Fibroblast of upper back skin (primary cell): Measurements from ENCODE around the gene ILDR1.

ENCODE experiments used
- DNase-seq: peaks from one replicate; pipeline ENCODE4 v3.0.0-alpha.2; 2013

The ILDR1 gene

GRCh38 chr3:122014741-122015140 is 7.3 kb downstream of the ILDR1 start:
- DNase-seq: no peak

- no peak for DNase-seq
Observed at GRCh38 chr3:122013448-122013925, 8.6 kb downstream of the ILDR1 start.

GRCh38 chr3:122012821-122013220 is 9.2 kb downstream of the ILDR1 start:
- no peak for DNase-seq

GRCh38 chr3:122011396-122011795 is 10.7 kb downstream of the ILDR1 start:
- no peak for DNase-seq

- no peak for DNase-seq
Observed at GRCh38 chr3:122010506-122010905, 11.5 kb downstream of the ILDR1 start.

- no peak for DNase-seq
Observed at GRCh38 chr3:122008166-122008565, 13.9 kb downstream of the ILDR1 start.

GRCh38 chr3:122006267-122006666 is 15.8 kb downstream of the ILDR1 start:
- no peak for DNase-seq

- DNase-seq: no peak
Observed at GRCh38 chr3:122004991-122005565, 17.0 kb downstream of the ILDR1 start.

- no peak for DNase-seq
Observed at GRCh38 chr3:122004107-122004506, 17.9 kb downstream of the ILDR1 start.

GRCh38 chr3:122003606-122004005 is 18.4 kb downstream of the ILDR1 start:
- DNase-seq: no peak

GRCh38 chr3:122003112-122003511 is 18.9 kb downstream of the ILDR1 start:
- no peak for DNase-seq

GRCh38 chr3:122002611-122003010 is 19.4 kb downstream of the ILDR1 start:
- no peak for DNase-seq

GRCh38 chr3:122001892-122002291 is 20.2 kb downstream of the ILDR1 start:
- DNase-seq: no peak

- no peak for DNase-seq
Observed at GRCh38 chr3:122000936-122001605, 21.0 kb downstream of the ILDR1 start.

GRCh38 chr3:121999931-122000330 is 22.1 kb downstream of the ILDR1 start:
- DNase-seq: no peak

- no peak for DNase-seq
Observed at GRCh38 chr3:121998611-121999473, 23.2 kb downstream of the ILDR1 start.

- peak; percentile 43 for DNase-seq
Observed at GRCh38 chr3:121998030-121998580, 23.9 kb downstream of the ILDR1 start.

- DNase-seq: no peak
Observed at GRCh38 chr3:121997372-121997771, 24.7 kb downstream of the ILDR1 start.

- DNase-seq: no peak
Observed at GRCh38 chr3:121996441-121996840, 25.6 kb downstream of the ILDR1 start.

- DNase-seq: peak; percentile 74
Observed at GRCh38 chr3:121995161-121996137, 26.6 kb downstream of the ILDR1 start.

- no peak for DNase-seq
Observed at GRCh38 chr3:121994551-121994950, 27.5 kb downstream of the ILDR1 start.
